ENCODE data around the gene ULK1. TPM values are rescaled to one million over a fixed set of nuclear protein-coding genes. Genes with fewer than 3 reads are reported as not detected.

The ULK1 gene
- polyA plus RNA-seq, 1 donor = 27.3 TPM

- peaks cover 15% of the 10 kb centered on the region for H3K4me1 ChIP-seq (ENCODE audit: control insufficient read depth, insufficient read depth, low read length)
- no peak overlapping the region for H3K4me3 ChIP-seq (ENCODE audit: low read length)
- peaks cover 11% of the 10 kb centered on the region for H3K36me3 ChIP-seq (ENCODE audit: control insufficient read depth, insufficient read depth, low read length)
- no peaks in the 10 kb centered on the region for H3K9me3 ChIP-seq (ENCODE audit: control insufficient read depth, low read depth, low read length)
- DNase-seq = no peak
- H3K27ac ChIP-seq (ENCODE audit: low read length) = no peak overlapping the region
- no CpG with 5 or more reads among the region's 26 CpGs for WGBS (ENCODE audit: insufficient coverage, low lambda C conversion rate)
- H3K27me3 ChIP-seq (ENCODE audit: control insufficient read depth, insufficient read depth, low read length) = peaks cover 10% of the 10 kb centered on the region
These were observed 1.5 kb upstream of the ULK1 start for GRCh38 chr12:131892711-131893604.

GRCh38 chr12:131893605-131894312 is 663 bp upstream of the ULK1 start:
- WGBS (ENCODE audit: insufficient coverage, low lambda C conversion rate) = 40% methylated on average over 1 of the region's 19 CpGs
- DNase-seq = no peak
- H3K4me1 ChIP-seq (ENCODE audit: control insufficient read depth, insufficient read depth, low read length) = peaks cover 15% of the 10 kb centered on the region
- no peak overlapping the region for H3K27ac ChIP-seq (ENCODE audit: low read length)
- no peaks in the 10 kb centered on the region for H3K9me3 ChIP-seq (ENCODE audit: control insufficient read depth, low read depth, low read length)
- peaks cover 11% of the 10 kb centered on the region for H3K36me3 ChIP-seq (ENCODE audit: control insufficient read depth, insufficient read depth, low read length)
- H3K27me3 ChIP-seq (ENCODE audit: control insufficient read depth, insufficient read depth, low read length) = peaks cover 9% of the 10 kb centered on the region
- no peak overlapping the region for H3K4me3 ChIP-seq (ENCODE audit: low read length)

- DNase-seq = peak in 1 of 2 donors; percentile 37
- WGBS (ENCODE audit: insufficient coverage, low lambda C conversion rate) = no CpG with 5 or more reads among the region's 54 CpGs
- peaks cover 15% of the 10 kb centered on the region for H3K4me1 ChIP-seq (ENCODE audit: control insufficient read depth, insufficient read depth, low read length)
- H3K9me3 ChIP-seq (ENCODE audit: control insufficient read depth, low read depth, low read length) = no peaks in the 10 kb centered on the region
- no peaks in the 10 kb centered on the region for H3K27me3 ChIP-seq (ENCODE audit: control insufficient read depth, insufficient read depth, low read length)
- H3K4me3 ChIP-seq (ENCODE audit: low read length) = peak overlapping the region; percentile 52
- peaks cover 11% of the 10 kb centered on the region for H3K36me3 ChIP-seq (ENCODE audit: control insufficient read depth, insufficient read depth, low read length)
- peak overlapping the region; percentile 76 for H3K27ac ChIP-seq (ENCODE audit: low read length)
These were observed 688 bp downstream of the ULK1 start for GRCh38 chr12:131894981-131895639.

- Histone ChIP-seq H3K27me3 (ENCODE audit: control insufficient read depth, insufficient read depth, low read length) (no peaks in the 10 kb centered on the region), H3K4me1 (ENCODE audit: control insufficient read depth, insufficient read depth, low read length) (peaks cover 15% of the 10 kb centered on the region), H3K4me3 (ENCODE audit: low read length) (peak overlapping the region; percentile 52), H3K9me3 (ENCODE audit: control insufficient read depth, low read depth, low read length) (no peaks in the 10 kb centered on the region), H3K36me3 (ENCODE audit: control insufficient read depth, insufficient read depth, low read length) (peaks cover 12% of the 10 kb centered on the region), H3K27ac (ENCODE audit: low read length) (peak overlapping the region; percentile 76)
- WGBS (ENCODE audit: insufficient coverage, low lambda C conversion rate) = no CpG with 5 or more reads among the region's 12 CpGs
- DNase-seq = no peak
These were observed 1.2 kb downstream of the ULK1 start for GRCh38 chr12:131895640-131896079.

- peak; percentile 90 to 92 for DNase-seq
- Histone ChIP-seq H3K9me3 (ENCODE audit: control insufficient read depth, low read depth, low read length) (no peaks in the 10 kb centered on the region), H3K27ac (ENCODE audit: low read length) (peak overlapping the region; percentile 76), H3K4me1 (ENCODE audit: control insufficient read depth, insufficient read depth, low read length) (peaks cover 15% of the 10 kb centered on the region), H3K4me3 (ENCODE audit: low read length) (peak overlapping the region; percentile 52), H3K36me3 (ENCODE audit: control insufficient read depth, insufficient read depth, low read length) (peaks cover 12% of the 10 kb centered on the region), H3K27me3 (ENCODE audit: control insufficient read depth, insufficient read depth, low read length) (no peaks in the 10 kb centered on the region)
- WGBS (ENCODE audit: insufficient coverage, low lambda C conversion rate) = 70% methylated on average over 1 of the region's 39 CpGs
These were observed 1.8 kb downstream of the ULK1 start for GRCh38 chr12:131896080-131896810.

- H3K36me3 ChIP-seq (ENCODE audit: control insufficient read depth, insufficient read depth, low read length) = peaks cover 13% of the 10 kb centered on the region
- peaks cover 15% of the 10 kb centered on the region for H3K4me1 ChIP-seq (ENCODE audit: control insufficient read depth, insufficient read depth, low read length)
- H3K4me3 ChIP-seq (ENCODE audit: low read length) = peak overlapping the region; percentile 52
- H3K27me3 ChIP-seq (ENCODE audit: control insufficient read depth, insufficient read depth, low read length) = no peaks in the 10 kb centered on the region
- H3K27ac ChIP-seq (ENCODE audit: low read length) = peak overlapping the region; percentile 76
- H3K9me3 ChIP-seq (ENCODE audit: control insufficient read depth, low read depth, low read length) = no peaks in the 10 kb centered on the region
- DNase-seq = no peak
- no CpG with 5 or more reads among the region's 14 CpGs for WGBS (ENCODE audit: insufficient coverage, low lambda C conversion rate)
These were observed 2.4 kb downstream of the ULK1 start for GRCh38 chr12:131896811-131897270.

GRCh38 chr12:131897276-131897675 is 2.9 kb downstream of the ULK1 start:
- Histone ChIP-seq H3K27me3 (ENCODE audit: control insufficient read depth, insufficient read depth, low read length) (no peaks in the 10 kb centered on the region), H3K4me3 (ENCODE audit: low read length) (no peak overlapping the region), H3K9me3 (ENCODE audit: control insufficient read depth, low read depth, low read length) (no peaks in the 10 kb centered on the region), H3K4me1 (ENCODE audit: control insufficient read depth, insufficient read depth, low read length) (peaks cover 15% of the 10 kb centered on the region), H3K27ac (ENCODE audit: low read length) (no peak overlapping the region), H3K36me3 (ENCODE audit: control insufficient read depth, insufficient read depth, low read length) (peaks cover 14% of the 10 kb centered on the region)
- no peak for DNase-seq
- WGBS (ENCODE audit: insufficient coverage, low lambda C conversion rate) = 80% methylated on average over 1 of the region's 18 CpGs

GRCh38 chr12:131897875-131898274 is 3.5 kb downstream of the ULK1 start:
- H3K4me3 ChIP-seq (ENCODE audit: low read length) = no peak overlapping the region
- H3K36me3 ChIP-seq (ENCODE audit: control insufficient read depth, insufficient read depth, low read length) = peaks cover 14% of the 10 kb centered on the region
- H3K27me3 ChIP-seq (ENCODE audit: control insufficient read depth, insufficient read depth, low read length) = no peaks in the 10 kb centered on the region
- H3K9me3 ChIP-seq (ENCODE audit: control insufficient read depth, low read depth, low read length) = no peaks in the 10 kb centered on the region
- no peak for DNase-seq
- H3K4me1 ChIP-seq (ENCODE audit: control insufficient read depth, insufficient read depth, low read length) = peaks cover 15% of the 10 kb centered on the region
- H3K27ac ChIP-seq (ENCODE audit: low read length) = no peak overlapping the region
- WGBS (ENCODE audit: insufficient coverage, low lambda C conversion rate) = no CpG with 5 or more reads among the region's 9 CpGs

GRCh38 chr12:131900397-131900796 is 6.0 kb downstream of the ULK1 start:
- WGBS (ENCODE audit: insufficient coverage, low lambda C conversion rate) = no CpG with 5 or more reads among the region's 6 CpGs
- no peak for DNase-seq
- no peak overlapping the region for H3K4me3 ChIP-seq (ENCODE audit: low read length)
- H3K4me1 ChIP-seq (ENCODE audit: control insufficient read depth, insufficient read depth, low read length) = peaks cover 15% of the 10 kb centered on the region
- H3K9me3 ChIP-seq (ENCODE audit: control insufficient read depth, low read depth, low read length) = no peaks in the 10 kb centered on the region
- no peaks in the 10 kb centered on the region for H3K27me3 ChIP-seq (ENCODE audit: control insufficient read depth, insufficient read depth, low read length)
- no peak overlapping the region for H3K27ac ChIP-seq (ENCODE audit: low read length)
- H3K36me3 ChIP-seq (ENCODE audit: control insufficient read depth, insufficient read depth, low read length) = peaks cover 14% of the 10 kb centered on the region

Data from large intestine (tissue), 3 donors.